GM23338 (cell line): ENCODE data around the gene XRCC4. TPM values are rescaled to one million over a fixed set of nuclear protein-coding genes. Genes with fewer than 3 reads are reported as not detected.

Source experiments
- ATAC-seq: fragments of 200-7000 bp; cut with Tn5 transposase; 3 replicates; pipeline ENCODE4 v1.9.1; 2020
- DNase-seq: peaks from one replicate; pipeline ENCODE4 v3.0.0-alpha.2; 2015; ENCODE audit warnings: low spot score
- H2AFZ ChIP-seq: fragments of 200-600 bp; sonication (generic); 2 replicates; pipeline ENCODE4 v1.8.0; 2016; ENCODE audit warnings: antibody characterized with exemption, mild to moderate bottlenecking, moderate library complexity
- H3F3A ChIP-seq: fragments of 200-600 bp; sonication (generic); replicated peaks from 2 replicates; pipeline ENCODE4 v1.8.0; 2017; ENCODE audit warnings: antibody characterized with exemption, mixed run types, low read depth
- H3K27ac ChIP-seq: fragments of 200-600 bp; sonication (generic); 2 replicates; pipeline ENCODE4 v1.6.1; 2016; ENCODE audit warnings: low read depth
- H3K27me3 ChIP-seq: fragments of 200-600 bp; sonication (generic); 2 replicates; pipeline ENCODE4 v1.8.0; 2016; ENCODE audit warnings: mild to moderate bottlenecking, mixed run types, moderate library complexity; ENCODE audit not compliant: insufficient read depth
- H3K36me3 ChIP-seq: fragments of 200-600 bp; sonication (generic); 2 replicates; pipeline ENCODE4 v1.8.0; 2016; ENCODE audit warnings: mild to moderate bottlenecking; ENCODE audit not compliant: insufficient read depth
- H3K4me1 ChIP-seq: fragments of 200-600 bp; sonication (generic); 2 replicates; pipeline ENCODE4 v1.8.0; 2016; ENCODE audit warnings: mild to moderate bottlenecking, moderate library complexity; ENCODE audit not compliant: insufficient read depth
- H3K4me2 ChIP-seq: fragments of 200-600 bp; sonication (generic); 2 replicates; pipeline ENCODE4 v1.7.1; 2017; ENCODE audit warnings: mixed run types
- H3K4me3 ChIP-seq: fragments of 200-600 bp; sonication (generic); 2 replicates; pipeline ENCODE4 v1.6.1; 2016; ENCODE audit warnings: mixed run types
- H3K79me2 ChIP-seq: fragments of 200-600 bp; sonication (generic); replicated peaks from 2 replicates; pipeline ENCODE4 v1.8.0; 2017; ENCODE audit warnings: mild to moderate bottlenecking; ENCODE audit not compliant: insufficient read depth
- H3K9me2 ChIP-seq: fragments of 200-600 bp; sonication (generic); 2 replicates; pipeline ENCODE4 v1.8.0; 2017; ENCODE audit not compliant: insufficient read depth
- H4K20me1 ChIP-seq: fragments of 200-600 bp; sonication (generic); replicated peaks from 2 replicates; pipeline ENCODE4 v1.8.0; 2017; ENCODE audit warnings: mild to moderate bottlenecking; ENCODE audit not compliant: insufficient read depth
- H3K27ac Mint-ChIP-seq: 2 replicates; pipeline ENCODE4 v1.8.0; 2020; ENCODE audit warnings: inconsistent platforms, mild to moderate bottlenecking, moderate library complexity, mixed read lengths
- H3K27me3 Mint-ChIP-seq: 3 replicates; pipeline ENCODE4 v1.8.0; 2022; ENCODE audit warnings: low read depth, mild to moderate bottlenecking, moderate library complexity, mixed read lengths, inconsistent platforms; ENCODE audit not compliant: insufficient read depth, poor library complexity
- H3K36me3 Mint-ChIP-seq: 3 replicates; pipeline ENCODE4 v1.8.0; 2021; ENCODE audit warnings: low read depth, mild to moderate bottlenecking, inconsistent platforms, moderate library complexity, mixed read lengths
- H3K4me1 Mint-ChIP-seq: 3 replicates; pipeline ENCODE4 v1.8.0; 2020; ENCODE audit warnings: mild to moderate bottlenecking, inconsistent platforms, mixed read lengths
- H3K4me3 Mint-ChIP-seq: 3 replicates; pipeline ENCODE4 v1.8.0; 2021; ENCODE audit warnings: moderate library complexity, mild to moderate bottlenecking, inconsistent platforms, mixed read lengths
- H3K9me3 Mint-ChIP-seq: 3 replicates; pipeline ENCODE4 v1.8.0; 2020; ENCODE audit warnings: moderate library complexity, mild to moderate bottlenecking, inconsistent platforms, mixed read lengths
- CREB1 ChIP-seq: fragments of 250-450 bp; sonication (Bioruptor Pico); IDR thresholded peaks from 2 replicates; pipeline ENCODE4 v1.5.0; 2020; ENCODE audit warnings: low read depth, mild to moderate bottlenecking, moderate library complexity
- EZH2 ChIP-seq: fragments of 200-600 bp; sonication (generic); IDR thresholded peaks from one replicate; pipeline ENCODE4 v1.8.0; 2017; ENCODE audit warnings: antibody characterized with exemption, mild to moderate bottlenecking, low read depth; ENCODE audit not compliant: unreplicated experiment
- EZH2phosphoT487 ChIP-seq: fragments of 200-600 bp; sonication (generic); IDR thresholded peaks from one replicate; pipeline ENCODE4 v1.8.1; 2018; ENCODE audit warnings: antibody characterized with exemption; ENCODE audit not compliant: unreplicated experiment
- NANOG ChIP-seq: IDR thresholded peaks from 2 replicates; pipeline ENCODE4 v1.6.1; 2016; ENCODE audit warnings: antibody characterized with exemption, borderline replicate concordance
- POLR2AphosphoS5 ChIP-seq: IDR thresholded peaks from 2 replicates; pipeline ENCODE4 v1.6.1; 2016; ENCODE audit warnings: antibody characterized with exemption, low read depth
- STAT1 ChIP-seq: IDR thresholded peaks from one replicate; pipeline ENCODE4 v1.6.1; 2016; ENCODE audit warnings: antibody characterized with exemption; ENCODE audit not compliant: unreplicated experiment
- ZNF331 ChIP-seq: fragments of 250-450 bp; sonication (Bioruptor Pico); IDR thresholded peaks from 2 replicates; pipeline ENCODE4 v1.5.0; 2020; ENCODE audit warnings: low read depth, mild to moderate bottlenecking, moderate library complexity
- polyA plus RNA-seq: library from polyadenylated mRNA; unstranded; fragments of >200 nt; fragmentation: Nextera tagmentation; extraction: Ambion mirVana; gene quantifications from 2 replicates; pipeline ENCODE4 v1.2.1, GENCODE V29; 2016
- total RNA-seq: library from RNA; depleted of rRNA; stranded (reverse); fragments of >200 nt; shearing (Covaris generic); gene quantifications from 2 replicates; pipeline ENCODE4 v1.2.3, GENCODE V29; 2014
- TF ChIP-seq, protein P1 (sequence below), 2 experiments: fragments of 200-600 bp in 1 of 2; sonication (generic) in 1 of 2; conservative IDR thresholded peaks; 2 replicates each; pipeline versions ENCODE4 v1.5.1 to v1.6.1; 2016 to 2017; ENCODE audit warnings: antibody characterized with exemption in 2 of 2, low read depth in 2 of 2, mild to moderate bottlenecking in 2 of 2, moderate library complexity in 1 of 2
- TF ChIP-seq, protein P2 (sequence below): IDR thresholded peaks from one replicate; pipeline ENCODE4 v1.6.1; 2018; ENCODE audit warnings: antibody characterized with exemption; ENCODE audit not compliant: unreplicated experiment
- TF ChIP-seq, protein P3 (sequence below): IDR thresholded peaks from 2 replicates; pipeline ENCODE4 v1.6.1; 2016; ENCODE audit warnings: antibody characterized with exemption

Gene XRCC4
- total and polyA plus RNA-seq, 2 experiments from 2014 or later, result 11.5 to 22.4 TPM

DNA sequence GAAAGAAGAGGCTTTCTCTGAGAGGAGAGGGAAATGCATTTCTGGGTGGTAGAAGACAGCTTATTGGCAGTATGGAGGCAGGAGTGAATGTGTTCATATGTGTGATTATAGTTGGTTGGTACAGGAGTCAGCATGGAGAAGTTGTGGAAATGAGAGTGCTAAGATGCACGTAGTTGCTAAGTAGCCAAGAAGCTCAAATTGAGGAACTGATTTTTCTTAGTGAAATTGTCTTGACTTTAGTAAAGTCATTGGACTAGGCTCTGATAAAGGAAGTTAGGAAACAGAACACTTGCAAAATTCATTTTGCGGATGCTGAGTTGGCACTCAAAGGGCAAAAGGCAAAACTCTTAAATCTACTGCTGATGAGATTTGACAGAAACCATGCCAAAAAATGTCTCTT is 235.3 kb downstream of the XRCC4 start:
- Histone ChIP-seq H3K4me2 (no peak overlapping the region), H3K27me3 (no peaks in the 10 kb centered on the region), H2AFZ (no peak overlapping the region), H3K27ac (no peak overlapping the region), H3K36me3 (no peaks in the 10 kb centered on the region), H4K20me1 (no peaks in the 10 kb centered on the region), H3K79me2 (no peaks in the 10 kb centered on the region), H3K4me3 (no peak overlapping the region), H3F3A (no peaks in the 10 kb centered on the region), H3K9me2 (no peaks in the 10 kb centered on the region), H3K4me1 (no peaks in the 10 kb centered on the region)
- Mint-ChIP-seq H3K27me3 (peaks cover 2% of the 10 kb centered on the region), H3K27ac (no peak overlapping the region), H3K9me3 (peaks cover 6% of the 10 kb centered on the region; the same call in 2 of the 3 replicates), H3K36me3 (peaks cover 5% of the 10 kb centered on the region; the same call in 2 of the 3 replicates), H3K4me1 (no peaks in the 10 kb centered on the region), H3K4me3 (no peak overlapping the region)
- ATAC-seq (no peak), DNase-seq (no peak)
- TF ChIP-seq CREB1 (no peak), EZH2phosphoT487 (no peak), POLR2AphosphoS5 (no peak), STAT1 (no peak), NANOG (no peak)
- TF ChIP-seq, protein P1, sequence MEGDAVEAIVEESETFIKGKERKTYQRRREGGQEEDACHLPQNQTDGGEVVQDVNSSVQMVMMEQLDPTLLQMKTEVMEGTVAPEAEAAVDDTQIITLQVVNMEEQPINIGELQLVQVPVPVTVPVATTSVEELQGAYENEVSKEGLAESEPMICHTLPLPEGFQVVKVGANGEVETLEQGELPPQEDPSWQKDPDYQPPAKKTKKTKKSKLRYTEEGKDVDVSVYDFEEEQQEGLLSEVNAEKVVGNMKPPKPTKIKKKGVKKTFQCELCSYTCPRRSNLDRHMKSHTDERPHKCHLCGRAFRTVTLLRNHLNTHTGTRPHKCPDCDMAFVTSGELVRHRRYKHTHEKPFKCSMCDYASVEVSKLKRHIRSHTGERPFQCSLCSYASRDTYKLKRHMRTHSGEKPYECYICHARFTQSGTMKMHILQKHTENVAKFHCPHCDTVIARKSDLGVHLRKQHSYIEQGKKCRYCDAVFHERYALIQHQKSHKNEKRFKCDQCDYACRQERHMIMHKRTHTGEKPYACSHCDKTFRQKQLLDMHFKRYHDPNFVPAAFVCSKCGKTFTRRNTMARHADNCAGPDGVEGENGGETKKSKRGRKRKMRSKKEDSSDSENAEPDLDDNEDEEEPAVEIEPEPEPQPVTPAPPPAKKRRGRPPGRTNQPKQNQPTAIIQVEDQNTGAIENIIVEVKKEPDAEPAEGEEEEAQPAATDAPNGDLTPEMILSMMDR (conservative IDR thresholded peaks at IDR 0.05; ENCODE audit: low read depth in 2 of 2), result no peak
- TF ChIP-seq, protein P2, sequence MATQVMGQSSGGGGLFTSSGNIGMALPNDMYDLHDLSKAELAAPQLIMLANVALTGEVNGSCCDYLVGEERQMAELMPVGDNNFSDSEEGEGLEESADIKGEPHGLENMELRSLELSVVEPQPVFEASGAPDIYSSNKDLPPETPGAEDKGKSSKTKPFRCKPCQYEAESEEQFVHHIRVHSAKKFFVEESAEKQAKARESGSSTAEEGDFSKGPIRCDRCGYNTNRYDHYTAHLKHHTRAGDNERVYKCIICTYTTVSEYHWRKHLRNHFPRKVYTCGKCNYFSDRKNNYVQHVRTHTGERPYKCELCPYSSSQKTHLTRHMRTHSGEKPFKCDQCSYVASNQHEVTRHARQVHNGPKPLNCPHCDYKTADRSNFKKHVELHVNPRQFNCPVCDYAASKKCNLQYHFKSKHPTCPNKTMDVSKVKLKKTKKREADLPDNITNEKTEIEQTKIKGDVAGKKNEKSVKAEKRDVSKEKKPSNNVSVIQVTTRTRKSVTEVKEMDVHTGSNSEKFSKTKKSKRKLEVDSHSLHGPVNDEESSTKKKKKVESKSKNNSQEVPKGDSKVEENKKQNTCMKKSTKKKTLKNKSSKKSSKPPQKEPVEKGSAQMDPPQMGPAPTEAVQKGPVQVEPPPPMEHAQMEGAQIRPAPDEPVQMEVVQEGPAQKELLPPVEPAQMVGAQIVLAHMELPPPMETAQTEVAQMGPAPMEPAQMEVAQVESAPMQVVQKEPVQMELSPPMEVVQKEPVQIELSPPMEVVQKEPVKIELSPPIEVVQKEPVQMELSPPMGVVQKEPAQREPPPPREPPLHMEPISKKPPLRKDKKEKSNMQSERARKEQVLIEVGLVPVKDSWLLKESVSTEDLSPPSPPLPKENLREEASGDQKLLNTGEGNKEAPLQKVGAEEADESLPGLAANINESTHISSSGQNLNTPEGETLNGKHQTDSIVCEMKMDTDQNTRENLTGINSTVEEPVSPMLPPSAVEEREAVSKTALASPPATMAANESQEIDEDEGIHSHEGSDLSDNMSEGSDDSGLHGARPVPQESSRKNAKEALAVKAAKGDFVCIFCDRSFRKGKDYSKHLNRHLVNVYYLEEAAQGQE, result no peak

DNA sequence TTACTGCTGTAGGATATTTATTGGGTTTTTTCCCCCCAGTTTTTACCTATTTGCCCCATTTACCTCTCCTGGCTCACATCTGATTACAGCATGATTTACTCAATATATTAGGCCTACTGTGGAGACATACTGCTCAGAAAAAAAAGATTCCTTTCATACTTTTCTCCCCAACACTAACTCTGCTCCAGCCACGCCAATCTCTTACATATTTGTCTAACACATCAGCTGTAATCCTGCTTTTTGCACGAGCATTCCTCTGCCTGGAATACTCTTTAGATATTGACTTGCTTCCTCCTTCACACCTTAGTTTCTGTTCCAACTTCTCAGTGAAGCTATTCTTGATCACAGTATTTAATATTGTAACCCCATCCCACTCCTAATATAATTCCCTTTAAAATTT is 236.1 kb downstream of the XRCC4 start:
- no peak for ATAC-seq
- no peak overlapping the region for H3K4me2 ChIP-seq
- no peak for TF ChIP-seq ZNF331 (CRISPR knock-in tag)
- no peak for TF ChIP-seq STAT1
- TF ChIP-seq EZH2, result no peak
- TF ChIP-seq NANOG, result no peak
- TF ChIP-seq, protein P3, sequence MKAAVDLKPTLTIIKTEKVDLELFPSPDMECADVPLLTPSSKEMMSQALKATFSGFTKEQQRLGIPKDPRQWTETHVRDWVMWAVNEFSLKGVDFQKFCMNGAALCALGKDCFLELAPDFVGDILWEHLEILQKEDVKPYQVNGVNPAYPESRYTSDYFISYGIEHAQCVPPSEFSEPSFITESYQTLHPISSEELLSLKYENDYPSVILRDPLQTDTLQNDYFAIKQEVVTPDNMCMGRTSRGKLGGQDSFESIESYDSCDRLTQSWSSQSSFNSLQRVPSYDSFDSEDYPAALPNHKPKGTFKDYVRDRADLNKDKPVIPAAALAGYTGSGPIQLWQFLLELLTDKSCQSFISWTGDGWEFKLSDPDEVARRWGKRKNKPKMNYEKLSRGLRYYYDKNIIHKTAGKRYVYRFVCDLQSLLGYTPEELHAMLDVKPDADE, result no peak
- no peak for TF ChIP-seq EZH2phosphoT487
- TF ChIP-seq, protein P2, result no peak

More for the DNA sequence above, 236.1 kb downstream of the XRCC4 start:
- H2AFZ ChIP-seq, result no peak overlapping the region
- H3K36me3 ChIP-seq, result no peaks in the 10 kb centered on the region
- DNase-seq, result no peak
- H3K4me3 ChIP-seq, result no peak overlapping the region
- H3K4me1 ChIP-seq, result no peaks in the 10 kb centered on the region
- H4K20me1 ChIP-seq, result no peaks in the 10 kb centered on the region
- no peaks in the 10 kb centered on the region for H3K27me3 ChIP-seq
- no peak overlapping the region for H3K27ac Mint-ChIP-seq
- H3K9me2 ChIP-seq, result no peaks in the 10 kb centered on the region
- no peaks in the 10 kb centered on the region for H3F3A ChIP-seq
- no peak overlapping the region for H3K4me3 Mint-ChIP-seq
- H3K27ac ChIP-seq, result no peak overlapping the region
- peaks cover 2% of the 10 kb centered on the region for H3K27me3 Mint-ChIP-seq
- H3K36me3 Mint-ChIP-seq, result peaks cover 5% of the 10 kb centered on the region; the same call in 2 of the 3 replicates
- no peaks in the 10 kb centered on the region for H3K4me1 Mint-ChIP-seq
- peaks cover 6% of the 10 kb centered on the region; the same call in 2 of the 3 replicates for H3K9me3 Mint-ChIP-seq
- H3K79me2 ChIP-seq, result no peaks in the 10 kb centered on the region
